Activated CD4-positive, alpha-beta T cell treated with anti-CD3 and anti-CD28 coated beads for 24 hours (primary cell): ENCODE measurements around the gene FCGR3B.
"Not testable (repeated sequence)": the region's sequence is repeated elsewhere in the genome, so short reads cannot be mapped to it uniquely, and the experiment has no call there.

Source experiments
- DNase-seq, 2 donors: peaks; one replicate each; pipeline ENCODE4 v3.0.0-alpha.2; 2020; ENCODE audit warnings: low read depth in 2 of 2

Gene FCGR3B

DNA sequence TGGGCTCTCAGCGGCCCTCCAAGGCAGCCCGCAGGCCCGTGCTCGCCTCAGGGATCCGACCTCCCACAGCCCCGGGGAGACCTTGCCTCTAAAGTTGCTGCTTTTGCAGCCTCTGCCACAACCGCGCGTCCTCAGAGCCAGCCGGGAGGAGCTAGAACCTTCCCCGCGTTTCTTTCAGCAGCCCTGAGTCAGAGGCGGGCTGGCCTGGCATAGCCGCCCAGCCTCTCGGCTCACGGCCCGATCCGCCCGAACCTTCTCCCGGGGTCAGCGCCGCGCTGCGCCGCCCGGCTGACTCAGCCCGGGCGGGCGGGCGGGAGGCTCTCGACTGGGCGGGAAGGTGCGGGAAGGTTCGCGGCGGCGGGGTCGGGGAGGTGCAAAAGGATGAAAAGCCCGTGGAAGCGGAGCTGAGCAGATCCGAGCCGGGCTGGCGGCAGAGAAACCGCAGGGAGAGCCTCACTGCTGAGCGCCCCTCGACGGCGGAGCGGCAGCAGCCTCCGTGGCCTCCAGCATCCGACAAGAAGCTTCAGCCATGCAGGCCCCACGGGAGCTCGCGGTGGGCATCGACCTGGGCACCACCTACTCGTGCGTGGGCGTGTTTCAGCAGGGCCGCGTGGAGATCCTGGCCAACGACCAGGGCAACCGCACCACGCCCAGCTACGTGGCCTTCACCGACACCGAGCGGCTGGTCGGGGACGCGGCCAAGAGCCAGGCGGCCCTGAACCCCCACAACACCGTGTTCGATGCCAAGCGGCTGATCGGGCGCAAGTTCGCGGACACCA, 25.0 kb downstream of the FCGR3B start:
- not testable (repeated sequence) for DNase-seq

DNA sequence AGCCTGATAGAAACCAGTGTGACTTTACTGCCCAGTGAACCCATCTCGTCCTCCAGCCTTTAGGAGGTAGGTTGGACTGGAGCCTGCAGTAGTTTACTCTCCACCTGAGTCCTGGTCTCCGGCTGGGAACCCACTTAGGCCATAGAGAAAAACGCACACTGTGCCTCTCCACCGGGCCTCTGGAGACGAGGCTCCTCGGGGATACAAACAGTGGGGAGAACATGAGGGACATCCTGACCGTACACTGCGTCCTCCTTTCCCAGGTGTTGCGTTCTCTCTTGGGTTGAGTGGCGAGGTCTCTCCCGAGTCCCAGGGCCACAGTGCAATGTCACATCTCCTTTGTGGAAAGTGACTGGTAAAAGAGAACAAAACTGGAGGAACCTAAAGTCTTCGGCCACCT, 26.0 kb downstream of the FCGR3B start:
- not testable (repeated sequence) for DNase-seq

DNA sequence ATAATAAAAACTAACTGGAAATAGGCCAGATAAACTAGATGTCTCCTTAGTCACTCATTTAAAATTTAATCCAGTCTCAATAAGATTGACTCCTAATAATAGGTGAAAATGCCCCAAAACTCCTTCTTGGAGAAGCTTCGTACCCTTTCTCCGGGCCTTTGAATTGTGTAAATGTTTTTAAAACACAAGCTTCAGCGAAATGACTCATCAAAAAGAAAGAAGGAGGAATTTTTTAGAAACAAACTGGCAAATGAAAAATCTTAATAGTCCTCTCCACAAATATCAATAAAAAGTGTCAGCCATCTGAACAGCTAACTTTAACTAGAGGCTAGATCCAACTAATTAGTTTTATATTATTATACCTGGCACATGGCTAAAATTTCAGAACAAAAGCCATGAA, 33.9 kb downstream of the FCGR3B start:
- DNase-seq: not testable (repeated sequence)

DNA sequence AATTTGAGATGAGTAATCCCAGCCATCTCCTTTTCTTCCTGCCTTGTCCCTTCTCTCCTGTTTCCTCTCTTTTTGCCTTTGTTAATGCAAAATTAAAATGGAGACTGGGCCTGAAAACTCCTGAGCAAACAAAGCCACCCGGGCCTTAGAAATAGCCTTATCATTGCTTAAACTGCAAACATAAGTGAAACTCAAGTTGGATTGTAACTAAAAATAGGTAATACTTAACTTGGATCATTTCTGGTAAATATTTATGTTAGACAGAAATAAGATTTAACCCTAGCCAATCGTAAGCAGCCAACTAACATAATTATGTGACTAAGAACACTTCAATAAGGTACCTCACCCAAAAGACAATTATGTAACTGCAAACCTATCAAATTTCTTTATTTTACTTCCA, 35.4 kb downstream of the FCGR3B start:
- not testable (repeated sequence) for DNase-seq

DNA sequence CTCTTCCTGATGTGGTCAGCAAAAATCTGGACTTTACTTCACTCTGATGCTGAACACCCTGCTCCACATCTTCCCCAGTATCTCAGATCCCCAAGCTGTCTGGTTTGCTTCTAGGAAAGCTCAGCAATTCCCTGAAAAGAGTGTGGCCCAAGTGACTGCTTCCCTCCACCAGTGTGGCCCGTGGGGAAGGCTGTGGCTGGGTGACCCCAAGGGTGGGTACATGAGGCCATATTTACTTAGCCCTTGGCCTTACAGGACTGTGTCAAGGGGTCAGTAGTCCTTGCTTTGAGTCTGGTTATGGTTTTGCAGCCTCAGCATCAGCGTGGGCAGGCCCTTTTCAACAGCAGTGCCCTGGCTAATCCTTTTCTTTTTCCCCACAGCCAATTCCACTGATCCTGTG, 35.8 kb downstream of the FCGR3B start:
- not testable (repeated sequence) for DNase-seq

DNA sequence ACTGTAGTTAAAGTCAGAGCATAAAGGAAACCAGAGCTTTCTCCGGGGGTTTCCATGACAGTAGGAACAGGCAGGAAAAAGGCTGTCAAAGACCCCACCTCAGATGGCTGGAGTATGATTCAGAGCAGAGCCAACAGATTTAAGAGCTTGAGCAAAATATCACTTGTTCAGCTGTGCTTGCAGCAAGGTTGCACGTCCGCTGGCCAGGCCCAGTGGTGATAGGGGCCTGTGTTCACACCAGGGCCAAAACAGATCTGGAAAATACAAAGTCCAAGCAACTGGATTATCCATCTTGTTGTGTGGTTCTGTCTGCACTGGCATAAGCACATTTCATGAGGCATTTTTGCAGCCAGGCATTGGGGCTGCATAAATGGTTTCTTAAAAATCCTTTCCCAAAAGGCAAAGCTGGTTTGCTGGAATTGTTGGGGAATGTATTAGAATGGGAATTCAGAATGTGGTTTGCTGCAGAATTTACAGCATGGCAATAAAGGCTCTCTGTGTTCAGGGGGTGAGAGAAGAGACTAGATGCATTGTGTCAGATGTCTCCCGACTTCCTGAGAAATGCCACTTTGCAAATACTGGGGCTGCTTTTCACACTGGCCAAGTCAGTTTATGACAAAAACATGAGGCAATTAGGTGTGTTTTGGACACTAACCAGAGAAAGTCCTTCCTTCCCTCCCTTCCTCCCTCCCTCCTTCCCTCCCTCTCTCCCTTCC, 36.5 kb downstream of the FCGR3B start:
- not testable (repeated sequence) for DNase-seq

DNA sequence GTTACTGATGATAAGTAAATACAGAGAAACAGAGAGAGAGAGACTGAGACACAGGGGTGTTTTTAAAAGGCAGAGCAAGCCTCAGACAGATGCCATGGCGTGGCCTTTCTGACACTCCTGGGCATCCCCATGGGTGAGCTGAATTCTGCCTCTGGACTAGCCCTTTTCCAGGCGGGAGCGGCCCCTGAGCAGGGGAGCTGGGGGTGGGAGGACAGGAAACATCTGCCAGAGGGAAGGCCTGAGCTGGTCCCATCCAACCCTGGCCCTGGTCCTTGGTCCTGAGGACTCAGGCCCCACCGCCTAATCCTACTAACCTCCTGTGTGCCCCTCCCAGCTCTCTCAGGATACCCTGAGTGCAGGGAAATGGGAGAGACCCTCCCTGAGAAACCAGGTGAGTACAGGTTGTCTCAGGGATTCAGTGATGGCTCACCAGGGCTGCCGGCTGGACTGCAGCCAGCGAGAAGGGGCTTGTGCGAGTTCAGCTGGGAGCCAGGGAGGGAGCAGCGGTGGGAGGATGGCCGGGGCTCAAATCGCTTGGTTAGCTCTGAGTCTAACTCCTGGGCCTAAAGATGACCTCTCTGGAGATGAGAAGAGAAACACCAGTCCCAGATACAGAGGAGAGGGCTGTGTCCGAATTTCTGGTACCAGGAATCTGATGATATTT, 37.8 kb downstream of the FCGR3B start:
- DNase-seq: not testable (repeated sequence)

DNA sequence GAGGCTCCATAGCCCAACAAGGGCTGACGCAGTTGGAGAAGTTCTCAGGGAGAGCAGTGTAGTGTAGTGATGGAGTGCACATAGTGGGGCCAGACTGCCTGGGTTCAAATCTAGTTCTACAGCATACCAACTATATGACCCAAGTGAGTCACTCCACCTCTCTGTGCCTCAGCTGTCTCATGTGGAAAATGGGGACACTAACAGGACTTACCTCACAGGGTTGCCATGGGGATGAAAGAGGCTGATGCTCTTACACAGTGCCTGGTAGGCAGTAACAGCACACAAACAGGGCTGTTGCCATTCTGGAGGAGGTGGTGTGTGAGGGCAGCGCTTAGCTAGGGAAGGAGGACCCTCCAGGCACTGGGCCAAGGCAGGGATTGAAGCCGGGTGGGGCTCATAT, 38.4 kb downstream of the FCGR3B start:
- DNase-seq: not testable (repeated sequence)

DNA sequence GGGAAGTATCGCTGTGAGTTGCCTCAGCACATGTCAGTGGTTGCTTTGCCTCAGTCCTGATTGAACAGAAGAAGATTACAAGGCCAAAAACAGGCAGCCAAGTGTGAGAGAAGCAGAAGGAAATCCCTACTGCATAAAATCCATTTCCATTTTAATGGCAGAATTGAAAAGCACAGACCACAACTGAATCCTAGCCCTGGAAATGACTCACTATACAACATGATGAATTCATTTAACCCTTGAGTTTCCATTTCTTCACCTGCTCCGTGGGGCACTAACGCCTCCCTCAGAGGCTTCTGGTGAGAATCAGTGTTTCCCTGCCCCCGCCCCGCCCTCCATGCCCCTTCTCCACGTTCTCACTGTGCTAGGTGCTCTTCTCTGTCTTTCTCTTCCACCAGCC, 41.1 kb downstream of the FCGR3B start:
- DNase-seq: not testable (repeated sequence)

DNA sequence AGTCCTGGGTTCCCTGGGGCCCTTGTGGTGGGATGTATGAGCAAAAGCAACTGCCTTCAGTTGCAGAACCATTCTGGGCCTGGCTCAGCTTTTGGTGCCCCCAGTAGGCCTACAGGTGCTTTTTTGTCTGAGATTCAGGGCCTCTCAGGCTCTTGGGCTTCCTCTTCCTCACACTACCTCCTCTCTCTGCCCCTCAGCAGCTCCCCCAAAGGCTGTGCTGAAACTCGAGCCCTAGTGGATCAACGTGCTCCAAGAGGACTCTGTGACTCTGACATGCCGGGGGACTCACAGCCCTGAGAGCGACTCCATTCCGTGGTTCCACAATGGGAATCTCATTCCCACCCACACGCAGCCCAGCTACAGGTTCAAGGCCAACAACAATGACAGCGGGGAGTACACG, 41.6 kb downstream of the FCGR3B start:
- not testable (repeated sequence) for DNase-seq

DNA sequence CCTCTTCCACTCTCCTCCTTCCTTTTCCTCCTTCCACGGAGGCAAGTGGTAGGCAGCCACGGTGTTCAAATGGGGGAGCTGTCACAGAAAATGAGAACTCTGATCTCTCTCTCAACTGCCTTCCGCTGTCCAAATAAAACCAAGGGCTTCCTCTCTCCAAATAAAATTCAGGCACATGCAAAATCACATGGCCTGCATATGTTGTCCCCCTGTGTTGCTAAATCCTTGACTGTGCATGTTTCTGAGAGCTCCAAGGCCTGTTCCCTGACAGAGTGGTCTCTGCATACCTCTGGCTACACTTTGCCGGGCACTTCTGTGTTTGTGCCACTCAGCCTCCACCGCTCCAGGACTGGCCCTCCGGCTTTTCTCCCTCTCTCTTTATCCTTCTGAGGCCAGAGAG, 42.4 kb downstream of the FCGR3B start:
- DNase-seq: not testable (repeated sequence)

DNA sequence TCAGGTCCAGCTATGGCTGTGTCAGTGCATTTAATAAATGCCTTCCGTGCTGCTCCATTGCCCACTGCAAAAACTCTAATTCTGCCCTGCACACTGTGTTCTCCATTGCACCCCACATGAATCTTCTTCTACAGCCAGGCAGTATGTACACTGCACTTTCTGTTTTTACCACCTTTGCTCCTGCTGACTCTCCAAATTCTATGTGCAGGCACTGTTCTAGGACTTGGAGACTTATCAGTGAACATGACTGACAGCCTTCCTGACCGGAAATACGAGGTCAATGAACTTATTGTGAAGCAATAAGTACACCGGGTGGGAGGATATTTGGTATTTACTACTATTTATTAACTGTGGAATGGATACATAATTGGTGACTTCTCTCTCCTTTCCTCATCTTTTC, 48.1 kb downstream of the FCGR3B start:
- not testable (repeated sequence) for DNase-seq

DNA sequence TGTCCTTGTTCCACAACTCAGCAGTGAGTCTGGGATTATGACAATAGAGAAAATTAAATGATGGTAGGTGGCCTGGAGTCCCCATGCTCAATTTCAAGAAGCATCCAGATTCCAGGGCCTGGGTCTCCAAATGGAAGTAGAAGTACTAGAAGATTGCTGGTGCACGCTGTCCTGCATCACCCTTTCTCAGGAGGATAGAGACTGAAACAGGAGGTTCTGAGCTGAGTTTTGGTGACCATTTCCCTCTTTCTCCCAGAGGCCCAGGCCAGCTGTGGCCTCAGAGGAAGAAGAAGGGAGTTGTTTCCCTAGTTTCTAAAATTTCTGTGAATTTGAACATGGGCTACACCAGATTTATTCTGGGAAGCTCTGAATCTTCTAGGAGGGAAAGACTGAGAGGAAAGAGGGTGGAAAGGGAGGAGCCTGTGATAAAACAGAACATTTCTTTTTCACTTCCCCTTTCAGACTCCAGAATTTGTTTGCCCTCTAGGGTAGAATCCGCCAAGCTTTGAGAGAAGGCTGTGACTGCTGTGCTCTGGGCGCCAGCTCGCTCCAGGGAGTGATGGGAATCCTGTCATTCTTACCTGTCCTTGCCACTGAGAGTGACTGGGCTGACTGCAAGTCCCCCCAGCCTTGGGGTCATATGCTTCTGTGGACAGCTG, 50.0 kb downstream of the FCGR3B start:
- DNase-seq: not testable (repeated sequence)

DNA sequence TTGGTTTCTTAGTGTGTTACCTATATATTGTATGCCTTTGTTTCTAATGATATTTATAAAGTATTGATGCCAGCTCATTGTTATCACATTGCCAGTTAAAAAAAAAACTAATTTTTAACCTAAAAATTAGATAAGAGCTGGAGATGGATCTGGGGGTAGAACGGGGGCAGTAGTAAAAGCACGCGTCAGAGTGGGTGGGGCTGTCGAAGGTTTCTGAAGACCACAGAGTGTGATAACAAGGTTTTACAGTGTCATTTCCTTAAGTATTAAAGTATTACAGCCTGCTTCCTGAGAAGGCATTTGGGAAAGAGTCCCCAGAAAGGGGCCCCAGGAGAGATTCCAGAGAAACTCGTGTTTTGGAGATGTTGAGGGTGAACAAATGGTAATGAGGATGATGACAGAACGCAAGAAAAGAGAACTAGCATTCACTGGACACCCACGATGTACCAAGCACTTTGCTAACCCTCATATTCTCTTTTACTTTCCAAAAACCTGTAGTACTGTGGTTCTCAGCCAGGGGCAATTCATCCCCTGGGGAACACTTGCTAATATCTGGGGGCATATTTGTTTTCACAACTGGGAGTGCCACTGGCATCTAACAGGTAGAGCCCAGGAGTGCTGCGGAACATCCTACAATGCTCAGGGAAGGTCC, 51.0 kb downstream of the FCGR3B start:
- DNase-seq: not testable (repeated sequence)

DNA sequence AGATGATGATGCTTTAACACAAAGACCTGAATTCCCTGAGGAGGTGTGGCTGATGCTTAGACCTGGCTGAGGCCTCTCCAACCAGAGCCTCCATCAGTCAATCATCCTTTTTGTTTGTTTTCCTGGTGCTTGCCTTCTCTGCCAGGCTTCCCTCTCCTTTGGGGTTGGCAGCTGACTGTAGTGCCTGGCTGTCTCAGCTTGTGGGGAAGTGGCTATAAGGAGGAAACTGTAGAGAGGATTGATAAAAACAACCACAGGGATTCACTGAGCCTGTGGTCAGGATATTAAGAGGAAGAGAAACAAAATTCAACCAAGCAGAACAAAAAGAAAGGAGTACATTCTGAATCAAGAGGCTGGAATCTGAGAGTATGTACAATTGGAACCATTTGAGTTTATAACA, 54.3 kb downstream of the FCGR3B start:
- DNase-seq: not testable (repeated sequence)
